WTC11 (cell line): ENCODE results near the gene SHISA9. TPM values are rescaled to one million over a fixed set of nuclear protein-coding genes. Genes with fewer than 3 reads are reported as not detected.

Source experiments
- ATAC-seq: fragments of 200-7000 bp; cut with Tn5 transposase; 2 replicates; pipeline ENCODE4 v1.10.0; 2021; ENCODE audit warnings: mild to moderate bottlenecking, moderate library complexity
- CTCF ChIA-PET: fragments of 300-600 bp; sonication (Branson Sonifier 250); formaldehyde crosslinking; loops from one replicate; lab custom pipeline; 2021; ENCODE audit warnings: antibody characterized with exemption; lab: Charles Lee
- POLR2A ChIA-PET: fragments of 350-600 bp; sonication (Branson Sonifier 250); formaldehyde crosslinking; loops from one replicate; lab custom pipeline; 2021; ENCODE audit warnings: antibody characterized with exemption; lab: Charles Lee
- DNase-seq: peaks from one replicate; pipeline ENCODE4 v3.0.0; 2021; ENCODE audit warnings: low spot score
- H3K27ac Mint-ChIP-seq: 2 replicates; pipeline ENCODE4 v1.8.0; 2021; ENCODE audit warnings: mixed read lengths
- H3K27me3 Mint-ChIP-seq: 2 replicates; pipeline ENCODE4 v1.8.0; 2021; ENCODE audit warnings: low read depth, mild to moderate bottlenecking, moderate library complexity, mixed read lengths
- H3K36me3 Mint-ChIP-seq: 2 replicates; pipeline ENCODE4 v1.8.0; 2021; ENCODE audit warnings: mixed read lengths
- H3K4me1 Mint-ChIP-seq: 2 replicates; pipeline ENCODE4 v1.8.0; 2022; ENCODE audit warnings: mixed read lengths
- H3K4me3 Mint-ChIP-seq: 2 replicates; pipeline ENCODE4 v1.8.0; 2021; ENCODE audit warnings: mild to moderate bottlenecking, moderate library complexity, mixed read lengths
- H3K9me3 Mint-ChIP-seq: 2 replicates; pipeline ENCODE4 v1.8.0; 2021; ENCODE audit warnings: mixed read lengths
- CREM ChIP-seq: sonication (generic); formaldehyde crosslinking; IDR thresholded peaks from 2 replicates; pipeline ENCODE4 v1.8.1; 2022; ENCODE audit warnings: mild to moderate bottlenecking, missing genetic modification reagents, moderate library complexity
- ETV6 ChIP-seq: sonication (generic); formaldehyde crosslinking; IDR thresholded peaks from 2 replicates; pipeline ENCODE4 v1.8.1; 2022; ENCODE audit warnings: mild to moderate bottlenecking, missing genetic modification reagents
- IRF2 ChIP-seq: sonication (generic); formaldehyde crosslinking; IDR thresholded peaks from 2 replicates; pipeline ENCODE4 v1.8.0; 2022; ENCODE audit warnings: low read depth, missing genetic modification reagents, borderline replicate concordance
- MYBL2 ChIP-seq: sonication (generic); formaldehyde crosslinking; IDR thresholded peaks from 2 replicates; pipeline ENCODE4 v1.8.1; 2023; ENCODE audit warnings: mild to moderate bottlenecking, moderate library complexity, missing genetic modification reagents
- NR2C2 ChIP-seq: sonication (generic); formaldehyde crosslinking; IDR thresholded peaks from 2 replicates; pipeline ENCODE4 v1.8.0; 2022; ENCODE audit warnings: mild to moderate bottlenecking, missing genetic modification reagents
- SMAD4 ChIP-seq: sonication (generic); formaldehyde crosslinking; IDR thresholded peaks from 2 replicates; pipeline ENCODE4 v1.8.0; 2022; ENCODE audit warnings: mild to moderate bottlenecking, missing genetic modification reagents
- TCF7 ChIP-seq: sonication (generic); formaldehyde crosslinking; IDR thresholded peaks from 2 replicates; pipeline ENCODE4 v1.8.0; 2022; ENCODE audit warnings: mild to moderate bottlenecking, low read depth, missing genetic modification reagents, moderate library complexity
- ZNF317 ChIP-seq: sonication (generic); formaldehyde crosslinking; IDR thresholded peaks from 2 replicates; pipeline ENCODE4 v1.8.1; 2023; ENCODE audit warnings: low read depth, mild to moderate bottlenecking, moderate library complexity, missing genetic modification reagents, borderline replicate concordance
- ZNF396 ChIP-seq: fragments of 250-450 bp; sonication (Bioruptor Pico); IDR thresholded peaks from 2 replicates; pipeline ENCODE4 v1.8.0; 2021; ENCODE audit warnings: mild to moderate bottlenecking, moderate library complexity, borderline replicate concordance
- ZNF416 ChIP-seq: fragments of 250-450 bp; sonication (Bioruptor Pico); IDR thresholded peaks from 2 replicates; pipeline ENCODE4 v1.9.0; 2021; ENCODE audit warnings: mild to moderate bottlenecking, inconsistent platforms
- total RNA-seq: library from RNA; stranded (reverse); gene quantifications from 3 replicates; pipeline ENCODE4 v1.2.3, GENCODE V29; 2021
- TF ChIP-seq, protein P1 (sequence below): sonication (generic); formaldehyde crosslinking; IDR thresholded peaks from 2 replicates; pipeline ENCODE4 v1.8.0; 2022; ENCODE audit warnings: mild to moderate bottlenecking, missing genetic modification reagents
- TF ChIP-seq, protein P2 (sequence below): fragments of 250-450 bp; sonication (Bioruptor Pico); IDR thresholded peaks from 2 replicates; pipeline ENCODE4 v1.9.0; 2021; ENCODE audit warnings: mild to moderate bottlenecking
- TF ChIP-seq, protein P3 (sequence below): sonication (generic); formaldehyde crosslinking; conservative IDR thresholded peaks from 2 replicates; pipeline ENCODE4 v1.8.1; 2023; ENCODE audit warnings: mild to moderate bottlenecking, low read depth, missing genetic modification reagents, moderate library complexity
- TF ChIP-seq, protein P4 (sequence below): sonication (generic); formaldehyde crosslinking; IDR thresholded peaks from 2 replicates; pipeline ENCODE4 v1.8.0; 2022; ENCODE audit warnings: mild to moderate bottlenecking, missing genetic modification reagents
- TF ChIP-seq, protein P5 (sequence below): fragments of 250-450 bp; sonication (Bioruptor Pico); IDR thresholded peaks from 2 replicates; pipeline ENCODE4 v2.1.2; 2022; ENCODE audit warnings: mild to moderate bottlenecking, moderate library complexity
- TF ChIP-seq, protein P6 (sequence below): sonication (generic); formaldehyde crosslinking; IDR thresholded peaks from 2 replicates; pipeline ENCODE4 v1.8.0; 2022; ENCODE audit warnings: missing genetic modification reagents
- TF ChIP-seq, protein P7 (sequence below): sonication (generic); formaldehyde crosslinking; IDR thresholded peaks from 2 replicates; pipeline ENCODE4 v1.8.1; 2022; ENCODE audit warnings: missing genetic modification reagents, borderline replicate concordance
- TF ChIP-seq, protein P8 (sequence below): sonication (generic); formaldehyde crosslinking; IDR thresholded peaks from 2 replicates; pipeline ENCODE4 v1.8.0; 2022; ENCODE audit warnings: mild to moderate bottlenecking, missing genetic modification reagents

The SHISA9 gene
- total RNA-seq, 1 experiment from 2014 or later, result 37.5 TPM

DNA sequence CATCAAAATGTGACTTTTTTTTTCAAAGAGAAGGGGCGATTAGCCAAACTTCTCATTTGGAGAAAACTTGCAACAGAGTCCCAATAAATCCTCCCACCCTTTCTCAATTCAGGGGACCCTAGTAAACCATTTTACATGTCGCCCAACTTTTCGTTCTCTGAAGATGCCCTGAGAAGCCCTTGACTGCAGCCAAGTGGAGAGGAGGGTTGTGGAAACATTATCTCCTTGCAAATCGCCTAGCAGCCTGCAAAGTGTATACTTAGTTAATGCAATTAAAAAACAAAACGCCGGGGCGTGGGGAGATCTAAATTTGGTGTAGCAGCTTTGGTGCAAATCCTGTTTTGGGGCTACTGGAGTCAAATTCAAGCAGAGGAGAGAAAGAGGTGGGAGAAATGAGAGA lies 1.2 kb upstream of the SHISA9 start (continued):
- TF ChIP-seq, protein P1, sequence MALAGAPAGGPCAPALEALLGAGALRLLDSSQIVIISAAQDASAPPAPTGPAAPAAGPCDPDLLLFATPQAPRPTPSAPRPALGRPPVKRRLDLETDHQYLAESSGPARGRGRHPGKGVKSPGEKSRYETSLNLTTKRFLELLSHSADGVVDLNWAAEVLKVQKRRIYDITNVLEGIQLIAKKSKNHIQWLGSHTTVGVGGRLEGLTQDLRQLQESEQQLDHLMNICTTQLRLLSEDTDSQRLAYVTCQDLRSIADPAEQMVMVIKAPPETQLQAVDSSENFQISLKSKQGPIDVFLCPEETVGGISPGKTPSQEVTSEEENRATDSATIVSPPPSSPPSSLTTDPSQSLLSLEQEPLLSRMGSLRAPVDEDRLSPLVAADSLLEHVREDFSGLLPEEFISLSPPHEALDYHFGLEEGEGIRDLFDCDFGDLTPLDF (CRISPR knock-in tag), result no peak
- TF ChIP-seq CREM (CRISPR knock-in tag) (no peak), ETV6 (no peak), IRF2 (CRISPR knock-in tag) (no peak), ZNF396 (no peak), ZNF416 (no peak)
- TF ChIP-seq, protein P2, sequence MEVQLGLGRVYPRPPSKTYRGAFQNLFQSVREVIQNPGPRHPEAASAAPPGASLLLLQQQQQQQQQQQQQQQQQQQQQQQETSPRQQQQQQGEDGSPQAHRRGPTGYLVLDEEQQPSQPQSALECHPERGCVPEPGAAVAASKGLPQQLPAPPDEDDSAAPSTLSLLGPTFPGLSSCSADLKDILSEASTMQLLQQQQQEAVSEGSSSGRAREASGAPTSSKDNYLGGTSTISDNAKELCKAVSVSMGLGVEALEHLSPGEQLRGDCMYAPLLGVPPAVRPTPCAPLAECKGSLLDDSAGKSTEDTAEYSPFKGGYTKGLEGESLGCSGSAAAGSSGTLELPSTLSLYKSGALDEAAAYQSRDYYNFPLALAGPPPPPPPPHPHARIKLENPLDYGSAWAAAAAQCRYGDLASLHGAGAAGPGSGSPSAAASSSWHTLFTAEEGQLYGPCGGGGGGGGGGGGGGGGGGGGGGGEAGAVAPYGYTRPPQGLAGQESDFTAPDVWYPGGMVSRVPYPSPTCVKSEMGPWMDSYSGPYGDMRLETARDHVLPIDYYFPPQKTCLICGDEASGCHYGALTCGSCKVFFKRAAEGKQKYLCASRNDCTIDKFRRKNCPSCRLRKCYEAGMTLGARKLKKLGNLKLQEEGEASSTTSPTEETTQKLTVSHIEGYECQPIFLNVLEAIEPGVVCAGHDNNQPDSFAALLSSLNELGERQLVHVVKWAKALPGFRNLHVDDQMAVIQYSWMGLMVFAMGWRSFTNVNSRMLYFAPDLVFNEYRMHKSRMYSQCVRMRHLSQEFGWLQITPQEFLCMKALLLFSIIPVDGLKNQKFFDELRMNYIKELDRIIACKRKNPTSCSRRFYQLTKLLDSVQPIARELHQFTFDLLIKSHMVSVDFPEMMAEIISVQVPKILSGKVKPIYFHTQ (CRISPR knock-in tag), result no peak
- TF ChIP-seq, protein P3, sequence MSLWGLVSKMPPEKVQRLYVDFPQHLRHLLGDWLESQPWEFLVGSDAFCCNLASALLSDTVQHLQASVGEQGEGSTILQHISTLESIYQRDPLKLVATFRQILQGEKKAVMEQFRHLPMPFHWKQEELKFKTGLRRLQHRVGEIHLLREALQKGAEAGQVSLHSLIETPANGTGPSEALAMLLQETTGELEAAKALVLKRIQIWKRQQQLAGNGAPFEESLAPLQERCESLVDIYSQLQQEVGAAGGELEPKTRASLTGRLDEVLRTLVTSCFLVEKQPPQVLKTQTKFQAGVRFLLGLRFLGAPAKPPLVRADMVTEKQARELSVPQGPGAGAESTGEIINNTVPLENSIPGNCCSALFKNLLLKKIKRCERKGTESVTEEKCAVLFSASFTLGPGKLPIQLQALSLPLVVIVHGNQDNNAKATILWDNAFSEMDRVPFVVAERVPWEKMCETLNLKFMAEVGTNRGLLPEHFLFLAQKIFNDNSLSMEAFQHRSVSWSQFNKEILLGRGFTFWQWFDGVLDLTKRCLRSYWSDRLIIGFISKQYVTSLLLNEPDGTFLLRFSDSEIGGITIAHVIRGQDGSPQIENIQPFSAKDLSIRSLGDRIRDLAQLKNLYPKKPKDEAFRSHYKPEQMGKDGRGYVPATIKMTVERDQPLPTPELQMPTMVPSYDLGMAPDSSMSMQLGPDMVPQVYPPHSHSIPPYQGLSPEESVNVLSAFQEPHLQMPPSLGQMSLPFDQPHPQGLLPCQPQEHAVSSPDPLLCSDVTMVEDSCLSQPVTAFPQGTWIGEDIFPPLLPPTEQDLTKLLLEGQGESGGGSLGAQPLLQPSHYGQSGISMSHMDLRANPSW (CRISPR knock-in tag), result no peak
- TF ChIP-seq, all 79 proteins: peak for 0

DNA sequence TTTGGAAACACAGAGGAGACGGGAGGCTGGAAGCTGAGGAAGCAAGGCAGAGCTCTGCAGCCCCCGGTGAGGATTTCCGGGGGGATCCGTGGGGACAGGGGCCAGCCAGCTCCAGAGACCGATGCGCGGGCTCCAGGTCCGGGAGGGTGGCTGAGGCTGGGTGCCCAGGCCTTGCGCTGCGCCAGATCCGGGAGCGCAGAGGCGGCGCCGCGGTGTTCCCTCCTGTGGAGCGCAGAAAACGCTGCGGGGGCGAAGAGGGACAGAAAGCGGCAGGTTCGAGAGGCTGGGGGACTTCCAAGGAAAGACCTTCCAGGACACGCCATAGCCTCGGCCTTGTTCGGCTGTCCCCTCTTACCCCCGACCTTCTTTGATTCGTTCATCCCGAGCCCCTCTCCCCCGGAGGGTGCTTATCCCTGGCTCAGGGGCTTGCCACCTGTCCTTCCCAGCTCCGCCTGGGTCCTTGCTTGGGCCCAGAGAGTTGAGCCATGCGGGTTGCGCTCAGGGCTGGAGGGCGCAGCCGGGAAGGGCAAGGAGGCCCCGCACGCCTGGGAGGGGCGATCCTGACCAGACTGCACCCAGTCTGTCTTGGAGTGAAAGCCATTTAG lies 697 bp upstream of the SHISA9 start:
- peak; percentile 4 for ATAC-seq
- TF ChIP-seq, protein P4, sequence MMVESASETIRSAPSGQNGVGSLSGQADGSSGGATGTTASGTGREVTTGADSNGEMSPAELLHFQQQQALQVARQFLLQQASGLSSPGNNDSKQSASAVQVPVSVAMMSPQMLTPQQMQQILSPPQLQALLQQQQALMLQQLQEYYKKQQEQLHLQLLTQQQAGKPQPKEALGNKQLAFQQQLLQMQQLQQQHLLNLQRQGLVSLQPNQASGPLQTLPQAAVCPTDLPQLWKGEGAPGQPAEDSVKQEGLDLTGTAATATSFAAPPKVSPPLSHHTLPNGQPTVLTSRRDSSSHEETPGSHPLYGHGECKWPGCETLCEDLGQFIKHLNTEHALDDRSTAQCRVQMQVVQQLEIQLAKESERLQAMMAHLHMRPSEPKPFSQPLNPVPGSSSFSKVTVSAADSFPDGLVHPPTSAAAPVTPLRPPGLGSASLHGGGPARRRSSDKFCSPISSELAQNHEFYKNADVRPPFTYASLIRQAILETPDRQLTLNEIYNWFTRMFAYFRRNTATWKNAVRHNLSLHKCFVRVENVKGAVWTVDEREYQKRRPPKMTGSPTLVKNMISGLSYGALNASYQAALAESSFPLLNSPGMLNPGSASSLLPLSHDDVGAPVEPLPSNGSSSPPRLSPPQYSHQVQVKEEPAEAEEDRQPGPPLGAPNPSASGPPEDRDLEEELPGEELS, result no peak
- TF ChIP-seq MYBL2 (no peak), ZNF396 (no peak), NR2C2 (no peak), TCF7 (CRISPR knock-in tag) (0 out of 2 replicates have a peak, but pooled peaks have one; percentile 39), SMAD4 (no peak), ZNF317 (CRISPR knock-in tag) (no peak)
- TF ChIP-seq, protein P5, sequence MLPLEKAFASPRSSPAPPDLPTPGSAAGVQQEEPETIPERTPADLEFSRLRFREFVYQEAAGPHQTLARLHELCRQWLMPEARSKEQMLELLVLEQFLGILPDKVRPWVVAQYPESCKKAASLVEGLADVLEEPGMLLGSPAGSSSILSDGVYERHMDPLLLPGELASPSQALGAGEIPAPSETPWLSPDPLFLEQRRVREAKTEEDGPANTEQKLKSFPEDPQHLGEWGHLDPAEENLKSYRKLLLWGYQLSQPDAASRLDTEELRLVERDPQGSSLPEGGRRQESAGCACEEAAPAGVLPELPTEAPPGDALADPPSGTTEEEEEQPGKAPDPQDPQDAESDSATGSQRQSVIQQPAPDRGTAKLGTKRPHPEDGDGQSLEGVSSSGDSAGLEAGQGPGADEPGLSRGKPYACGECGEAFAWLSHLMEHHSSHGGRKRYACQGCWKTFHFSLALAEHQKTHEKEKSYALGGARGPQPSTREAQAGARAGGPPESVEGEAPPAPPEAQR, result no peak
- TF ChIP-seq, protein P6, sequence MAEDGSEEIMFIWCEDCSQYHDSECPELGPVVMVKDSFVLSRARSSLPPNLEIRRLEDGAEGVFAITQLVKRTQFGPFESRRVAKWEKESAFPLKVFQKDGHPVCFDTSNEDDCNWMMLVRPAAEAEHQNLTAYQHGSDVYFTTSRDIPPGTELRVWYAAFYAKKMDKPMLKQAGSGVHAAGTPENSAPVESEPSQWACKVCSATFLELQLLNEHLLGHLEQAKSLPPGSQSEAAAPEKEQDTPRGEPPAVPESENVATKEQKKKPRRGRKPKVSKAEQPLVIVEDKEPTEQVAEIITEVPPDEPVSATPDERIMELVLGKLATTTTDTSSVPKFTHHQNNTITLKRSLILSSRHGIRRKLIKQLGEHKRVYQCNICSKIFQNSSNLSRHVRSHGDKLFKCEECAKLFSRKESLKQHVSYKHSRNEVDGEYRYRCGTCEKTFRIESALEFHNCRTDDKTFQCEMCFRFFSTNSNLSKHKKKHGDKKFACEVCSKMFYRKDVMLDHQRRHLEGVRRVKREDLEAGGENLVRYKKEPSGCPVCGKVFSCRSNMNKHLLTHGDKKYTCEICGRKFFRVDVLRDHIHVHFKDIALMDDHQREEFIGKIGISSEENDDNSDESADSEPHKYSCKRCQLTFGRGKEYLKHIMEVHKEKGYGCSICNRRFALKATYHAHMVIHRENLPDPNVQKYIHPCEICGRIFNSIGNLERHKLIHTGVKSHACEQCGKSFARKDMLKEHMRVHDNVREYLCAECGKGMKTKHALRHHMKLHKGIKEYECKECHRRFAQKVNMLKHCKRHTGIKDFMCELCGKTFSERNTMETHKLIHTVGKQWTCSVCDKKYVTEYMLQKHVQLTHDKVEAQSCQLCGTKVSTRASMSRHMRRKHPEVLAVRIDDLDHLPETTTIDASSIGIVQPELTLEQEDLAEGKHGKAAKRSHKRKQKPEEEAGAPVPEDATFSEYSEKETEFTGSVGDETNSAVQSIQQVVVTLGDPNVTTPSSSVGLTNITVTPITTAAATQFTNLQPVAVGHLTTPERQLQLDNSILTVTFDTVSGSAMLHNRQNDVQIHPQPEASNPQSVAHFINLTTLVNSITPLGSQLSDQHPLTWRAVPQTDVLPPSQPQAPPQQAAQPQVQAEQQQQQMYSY (CRISPR knock-in tag), result 0 out of 2 replicates have a peak, but pooled peaks have one; percentile 23
- TF ChIP-seq, protein P7, sequence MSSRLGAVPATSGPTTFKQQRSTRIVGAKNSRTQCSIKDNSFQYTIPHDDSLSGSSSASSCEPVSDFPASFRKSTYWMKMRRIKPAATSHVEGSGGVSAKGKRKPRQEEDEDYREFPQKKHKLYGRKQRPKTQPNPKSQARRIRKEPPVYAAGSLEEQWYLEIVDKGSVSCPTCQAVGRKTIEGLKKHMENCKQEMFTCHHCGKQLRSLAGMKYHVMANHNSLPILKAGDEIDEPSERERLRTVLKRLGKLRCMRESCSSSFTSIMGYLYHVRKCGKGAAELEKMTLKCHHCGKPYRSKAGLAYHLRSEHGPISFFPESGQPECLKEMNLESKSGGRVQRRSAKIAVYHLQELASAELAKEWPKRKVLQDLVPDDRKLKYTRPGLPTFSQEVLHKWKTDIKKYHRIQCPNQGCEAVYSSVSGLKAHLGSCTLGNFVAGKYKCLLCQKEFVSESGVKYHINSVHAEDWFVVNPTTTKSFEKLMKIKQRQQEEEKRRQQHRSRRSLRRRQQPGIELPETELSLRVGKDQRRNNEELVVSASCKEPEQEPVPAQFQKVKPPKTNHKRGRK (CRISPR knock-in tag), result no peak
- TF ChIP-seq, protein P8, sequence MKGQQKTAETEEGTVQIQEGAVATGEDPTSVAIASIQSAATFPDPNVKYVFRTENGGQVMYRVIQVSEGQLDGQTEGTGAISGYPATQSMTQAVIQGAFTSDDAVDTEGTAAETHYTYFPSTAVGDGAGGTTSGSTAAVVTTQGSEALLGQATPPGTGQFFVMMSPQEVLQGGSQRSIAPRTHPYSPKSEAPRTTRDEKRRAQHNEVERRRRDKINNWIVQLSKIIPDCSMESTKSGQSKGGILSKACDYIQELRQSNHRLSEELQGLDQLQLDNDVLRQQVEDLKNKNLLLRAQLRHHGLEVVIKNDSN (CRISPR knock-in tag), result no peak; the same call in 1 of the 2 replicates

More for the DNA sequence above, 697 bp upstream of the SHISA9 start:
- ChIA-PET POLR2A (interaction anchor here (0.9 to 1.2 kb wide), 4 partner anchors 10 to 331 kb away, joined by 3 to 5 read pairs (median 4); no protein-coding TSS in a partner anchor), CTCF (interaction anchor here (0.5 to 1.9 kb wide), 15 partner anchors 82 to 974 kb away, joined by 3 to 6 read pairs (median 3); partner anchors contain the start of gene CPPED1)
- 0 out of 2 replicates have a peak overlapping the region, but pooled peaks have one; percentile 38 for H3K27ac Mint-ChIP-seq
- no peaks in the 10 kb centered on the region for H3K36me3 Mint-ChIP-seq
- peak overlapping the region; percentile 89 for H3K4me3 Mint-ChIP-seq
- peaks cover 14% of the 10 kb centered on the region for H3K27me3 Mint-ChIP-seq
- peaks cover 48% of the 10 kb centered on the region for H3K4me1 Mint-ChIP-seq
- H3K9me3 Mint-ChIP-seq, result no peaks in the 10 kb centered on the region
- DNase-seq, result peak; percentile 31
